ENCODE results near the gene SLC25A34. TPM values are rescaled to one million over a fixed set of nuclear protein-coding genes. Genes with fewer than 3 reads are reported as not detected.

The SLC25A34 gene
- polyA plus RNA-seq, 1 of the 3 experiments (the other 2 are of a cell fraction): 1.4 TPM

DNA sequence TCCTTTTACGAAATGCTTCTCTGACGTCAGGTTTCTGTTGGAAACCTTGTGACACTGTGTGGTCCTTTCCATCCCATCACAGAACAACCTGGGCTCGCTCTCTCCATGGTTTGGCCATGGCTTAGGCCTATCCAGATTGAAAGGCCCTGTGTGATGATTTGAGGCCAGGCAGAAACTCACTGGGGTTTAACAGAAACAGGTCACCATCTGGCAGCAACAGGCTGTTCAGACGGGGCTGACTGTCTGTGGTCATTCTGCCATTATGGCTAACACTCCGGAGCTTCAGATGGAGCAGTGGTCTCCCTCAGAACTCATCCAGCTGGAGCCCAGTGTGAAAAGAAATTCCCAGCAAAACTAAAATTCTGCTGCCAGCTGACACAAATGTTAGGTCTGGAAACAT lies 42.7 kb upstream of the SLC25A34 start:
- no peaks in the 10 kb centered on the region for H3F3A ChIP-seq (replicated peaks; ENCODE audit: insufficient read depth)
- WGBS (ENCODE audit: low lambda C conversion rate): 93% methylated on average over 5 of the region's 5 CpGs
- TF ChIP-seq RAD21 (IDR thresholded peaks at IDR 0.05; ENCODE audit: low read length) (no peak), FOXJ3 (CRISPR knock-in tag; IDR thresholded peaks at IDR 0.05) (no peak), RXRA (IDR thresholded peaks at IDR 0.05; ENCODE audit: borderline replicate concordance, low read depth) (no peak), MXI1 (IDR thresholded peaks at IDR 0.05; ENCODE audit: low read depth, low read length) (no peak), FOSL2 (IDR thresholded peaks at IDR 0.05; ENCODE audit: borderline replicate concordance, low read depth) (no peak), TEAD4 (IDR thresholded peaks at IDR 0.05; ENCODE audit: borderline replicate concordance, insufficient read depth) (no peak)
- TF ChIP-seq, protein P1, sequence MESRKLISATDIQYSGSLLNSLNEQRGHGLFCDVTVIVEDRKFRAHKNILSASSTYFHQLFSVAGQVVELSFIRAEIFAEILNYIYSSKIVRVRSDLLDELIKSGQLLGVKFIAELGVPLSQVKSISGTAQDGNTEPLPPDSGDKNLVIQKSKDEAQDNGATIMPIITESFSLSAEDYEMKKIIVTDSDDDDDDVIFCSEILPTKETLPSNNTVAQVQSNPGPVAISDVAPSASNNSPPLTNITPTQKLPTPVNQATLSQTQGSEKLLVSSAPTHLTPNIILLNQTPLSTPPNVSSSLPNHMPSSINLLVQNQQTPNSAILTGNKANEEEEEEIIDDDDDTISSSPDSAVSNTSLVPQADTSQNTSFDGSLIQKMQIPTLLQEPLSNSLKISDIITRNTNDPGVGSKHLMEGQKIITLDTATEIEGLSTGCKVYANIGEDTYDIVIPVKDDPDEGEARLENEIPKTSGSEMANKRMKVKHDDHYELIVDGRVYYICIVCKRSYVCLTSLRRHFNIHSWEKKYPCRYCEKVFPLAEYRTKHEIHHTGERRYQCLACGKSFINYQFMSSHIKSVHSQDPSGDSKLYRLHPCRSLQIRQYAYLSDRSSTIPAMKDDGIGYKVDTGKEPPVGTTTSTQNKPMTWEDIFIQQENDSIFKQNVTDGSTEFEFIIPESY (IDR thresholded peaks at IDR 0.05; ENCODE audit: borderline replicate concordance, low read depth): no peak
- H3K9me3 ChIP-seq: no peaks in the 10 kb centered on the region
- no peak overlapping the region for H3K27ac ChIP-seq (ENCODE audit: low read depth in 2 of 2, low read length in 1 of 2)
- ChIA-PET CTCF (no interaction called here), POLR2A (no interaction called here)
- H3K4me2 ChIP-seq: no peak overlapping the region
- H3K36me3 ChIP-seq (replicated peaks in 1 of 2; ENCODE audit: control insufficient read depth in 1 of 2, insufficient read depth in 2 of 2, low read length in 1 of 2): no peaks in the 10 kb centered on the region
- H3K4me1 ChIP-seq (ENCODE audit: control insufficient read depth in 1 of 2, insufficient read depth in 2 of 2, low read depth in 1 of 2, low read length in 1 of 2): no peaks in the 10 kb centered on the region
- H4K20me1 ChIP-seq (ENCODE audit: insufficient read depth): peaks cover 24% of the 10 kb centered on the region
- no peak for DNase-seq
- H3K9me2 ChIP-seq: no peaks in the 10 kb centered on the region
- H2AFZ ChIP-seq (ENCODE audit: low read depth): no peak overlapping the region
- H3K27me3 ChIP-seq (ENCODE audit: insufficient read depth): no peaks in the 10 kb centered on the region
- peaks cover 95% of the 10 kb centered on the region for H3K79me2 ChIP-seq (ENCODE audit: insufficient read depth)
- H3K9ac ChIP-seq: no peak overlapping the region
- H3K4me3 ChIP-seq (ENCODE audit: low read depth in 2 of 2, low read length in 1 of 2): no peak overlapping the region

DNA sequence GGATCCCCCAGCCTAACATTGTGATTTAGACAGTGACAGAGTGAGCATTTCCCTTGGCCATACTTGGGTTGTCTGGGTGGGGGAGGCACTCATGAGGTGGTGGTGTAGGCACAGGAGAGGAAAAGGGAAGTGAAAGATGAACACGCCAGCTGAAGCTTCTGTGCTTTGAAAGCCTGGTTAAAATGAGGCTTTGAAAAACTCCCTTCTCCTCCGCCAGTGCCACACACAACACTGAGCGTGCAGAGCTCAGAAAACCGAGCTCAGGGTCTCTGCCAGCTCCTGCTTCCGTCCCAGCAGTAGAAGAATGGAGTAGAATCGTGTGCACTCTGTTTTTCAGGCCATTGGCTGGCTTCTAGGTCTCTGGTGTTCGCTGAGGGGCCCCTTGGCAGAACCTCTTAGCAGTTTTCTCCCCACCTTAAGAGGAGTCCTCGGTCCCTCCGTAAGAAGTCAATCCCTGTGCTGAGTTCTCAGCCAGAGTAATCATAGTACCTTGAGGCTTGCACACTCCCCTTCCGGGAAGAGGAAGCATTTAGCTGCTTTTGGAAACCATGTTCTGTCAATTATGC lies 39.0 kb upstream of the SLC25A34 start:
- Histone ChIP-seq H3K9ac (no peak overlapping the region), H3K9me3 (no peaks in the 10 kb centered on the region), H3K27me3 (ENCODE audit: insufficient read depth) (no peaks in the 10 kb centered on the region), H4K20me1 (ENCODE audit: insufficient read depth) (peaks cover 44% of the 10 kb centered on the region), H2AFZ (ENCODE audit: low read depth) (no peak overlapping the region), H3K36me3 (replicated peaks in 1 of 2; ENCODE audit: control insufficient read depth in 1 of 2, insufficient read depth in 2 of 2, low read length in 1 of 2) (no peaks in the 10 kb centered on the region), H3K4me1 (ENCODE audit: control insufficient read depth in 1 of 2, insufficient read depth in 2 of 2, low read depth in 1 of 2, low read length in 1 of 2) (no peaks in the 10 kb centered on the region), H3K4me3 (ENCODE audit: low read depth in 2 of 2, low read length in 1 of 2) (no peak overlapping the region), H3K4me2 (no peak overlapping the region), H3K9me2 (no peaks in the 10 kb centered on the region), H3K79me2 (ENCODE audit: insufficient read depth) (peaks cover 95% of the 10 kb centered on the region), H3K27ac (ENCODE audit: low read depth in 2 of 2, low read length in 1 of 2) (no peak overlapping the region), H3F3A (replicated peaks; ENCODE audit: insufficient read depth) (no peaks in the 10 kb centered on the region)
- WGBS (ENCODE audit: low lambda C conversion rate): 93% methylated on average over 10 of the region's 10 CpGs
- POLR2A ChIA-PET: no interaction called here
- TF ChIP-seq EZH2phosphoT487 (IDR thresholded peaks at IDR 0.05; ENCODE audit: borderline replicate concordance, low read depth) (no peak), NRF1 (IDR thresholded peaks at IDR 0.05; ENCODE audit: low read depth, low read length) (no peak), POLR2AphosphoS5 (IDR thresholded peaks at IDR 0.05; ENCODE audit: low read depth, low read length) (no peak), RFX5 (IDR thresholded peaks at IDR 0.05; ENCODE audit: low read length) (no peak)
- TF ChIP-seq, protein P2, sequence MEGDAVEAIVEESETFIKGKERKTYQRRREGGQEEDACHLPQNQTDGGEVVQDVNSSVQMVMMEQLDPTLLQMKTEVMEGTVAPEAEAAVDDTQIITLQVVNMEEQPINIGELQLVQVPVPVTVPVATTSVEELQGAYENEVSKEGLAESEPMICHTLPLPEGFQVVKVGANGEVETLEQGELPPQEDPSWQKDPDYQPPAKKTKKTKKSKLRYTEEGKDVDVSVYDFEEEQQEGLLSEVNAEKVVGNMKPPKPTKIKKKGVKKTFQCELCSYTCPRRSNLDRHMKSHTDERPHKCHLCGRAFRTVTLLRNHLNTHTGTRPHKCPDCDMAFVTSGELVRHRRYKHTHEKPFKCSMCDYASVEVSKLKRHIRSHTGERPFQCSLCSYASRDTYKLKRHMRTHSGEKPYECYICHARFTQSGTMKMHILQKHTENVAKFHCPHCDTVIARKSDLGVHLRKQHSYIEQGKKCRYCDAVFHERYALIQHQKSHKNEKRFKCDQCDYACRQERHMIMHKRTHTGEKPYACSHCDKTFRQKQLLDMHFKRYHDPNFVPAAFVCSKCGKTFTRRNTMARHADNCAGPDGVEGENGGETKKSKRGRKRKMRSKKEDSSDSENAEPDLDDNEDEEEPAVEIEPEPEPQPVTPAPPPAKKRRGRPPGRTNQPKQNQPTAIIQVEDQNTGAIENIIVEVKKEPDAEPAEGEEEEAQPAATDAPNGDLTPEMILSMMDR (IDR thresholded peaks at IDR 0.05): no peak
- TF ChIP-seq, protein P3, sequence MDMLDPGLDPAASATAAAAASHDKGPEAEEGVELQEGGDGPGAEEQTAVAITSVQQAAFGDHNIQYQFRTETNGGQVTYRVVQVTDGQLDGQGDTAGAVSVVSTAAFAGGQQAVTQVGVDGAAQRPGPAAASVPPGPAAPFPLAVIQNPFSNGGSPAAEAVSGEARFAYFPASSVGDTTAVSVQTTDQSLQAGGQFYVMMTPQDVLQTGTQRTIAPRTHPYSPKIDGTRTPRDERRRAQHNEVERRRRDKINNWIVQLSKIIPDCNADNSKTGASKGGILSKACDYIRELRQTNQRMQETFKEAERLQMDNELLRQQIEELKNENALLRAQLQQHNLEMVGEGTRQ (IDR thresholded peaks at IDR 0.05; ENCODE audit: borderline replicate concordance, low read depth, low read length): no peak
- CTCF ChIA-PET: interaction anchor here (1.2 to 1.5 kb wide), 2 partner anchors 15 to 44 kb away, joined by 3 to 4 read pairs; no protein-coding TSS in a partner anchor
- DNase-seq: no peak

All from SK-N-SH (cell line).